Ovary (tissue), 9 donors: Measurements from ENCODE around the gene ENTPD8. TPM values are rescaled to one million over a fixed set of nuclear protein-coding genes. Genes with fewer than 3 reads are reported as not detected.

Experiments
- DNase-seq, 5 donors: peaks; one replicate each; pipeline ENCODE4 v3.0.0-alpha.2; 2019 to 2020
- H3K27ac ChIP-seq, 2 donors: fragments of 200-600 bp; one replicate each; pipeline versions ENCODE4 v1.5.1 to v1.8.0; 2019 to 2022
- H3K27me3 ChIP-seq: fragments of 200-600 bp; one replicate; pipeline ENCODE4 v1.8.0; 2022
- H3K36me3 ChIP-seq: fragments of 200-600 bp; sonication (generic); one replicate; pipeline ENCODE4 v1.5.1; 2019
- H3K4me1 ChIP-seq: one replicate; pipeline ENCODE4 v1.8.1; 2013; ENCODE audit warnings: mild to moderate bottlenecking, moderate library complexity; ENCODE audit not compliant: insufficient read depth
- H3K4me3 ChIP-seq: fragments of 200-600 bp; sonication (generic); one replicate; pipeline ENCODE4 v1.5.1; 2017
- H3K9me3 ChIP-seq, 2 donors: fragments of 200-600 bp in 1 of 2; sonication (generic) in 1 of 2; one replicate each; pipeline versions ENCODE4 v1.5.1 to v1.8.1; 2013 to 2019; ENCODE audit warnings: mild to moderate bottlenecking in 1 of 2, moderate library complexity in 1 of 2
- EP300 ChIP-seq: sonication (generic); formaldehyde crosslinking; IDR thresholded peaks from one replicate; pipeline ENCODE4 v1.6.1; 2017; ENCODE audit warnings: antibody characterized with exemption
- POLR2A ChIP-seq: fragments of 450-650 bp; IDR thresholded peaks from one replicate; pipeline ENCODE4 v1.6.1; 2017; ENCODE audit warnings: antibody characterized with exemption, mild to moderate bottlenecking, moderate library complexity
- WGBS, 3 donors: extraction: QIAGEN DNeasy Blood & Tissue Kit in 1 of 3; methylation state at CpG; one replicate each; pipeline versions ENCODE4 v1.1.5 to v1.1.7; 2013 to 2017; 5-methylcytosine and 5-hydroxymethylcytosine counted together
- intact Hi-C, 4 donors: fragments of 100-400 bp; cut with DNase I; formaldehyde crosslinking; loops; one replicate each; pipeline versions ENCODE4 v1.11.0 to v1.15.1; 2022 to 2023
- polyA plus RNA-seq, 2 donors: library from polyadenylated mRNA; stranded (reverse); fragments of 200-250 nt in 1 of 2; fragments of 350-450 nt in 1 of 2; fragmentation: Illumina TruSeq in 1 of 2; extraction: RNeasy Lipid Tissue Mini Kit (QIAGEN cat#74804) in 1 of 2; gene quantifications; one replicate each; pipeline ENCODE4 v1.2.3, GENCODE V29; 2013 to 2014
- total RNA-seq, 7 donors: library from RNA; depleted of rRNA in 2 of 7; stranded (reverse); fragments of >200 nt in 2 of 7; fragmentation: NEBNext Ultra II Directional in 3 of 7; extraction: Animal tissue kit (Norgen Biotek cat#: 25700) in 3 of 7; gene quantifications; one replicate each; pipeline versions ENCODE4 v1.1.0 to v1.2.4, GENCODE V29; 2016 to 2023
- TF ChIP-seq, protein P1 (sequence below), 3 donors: fragments of 450-650 bp in 2 of 3; fragments of 200-600 bp in 1 of 3; IDR thresholded peaks; one replicate each; pipeline versions ENCODE4 v1.5.1 to v1.8.0; 2016 to 2022; ENCODE audit warnings: antibody characterized with exemption in 3 of 3, mild to moderate bottlenecking in 1 of 3
- donor health status: DM: no; HTN: no; CAD: no; lungs with moderate emphysema.
- donor health status: DM: no; HTN: no; CAD: no.
- donor health status: Bipolar disorder and iron deficiency.
- donor health status: DM: yes; HTN: yes; CAD: no.
- donor health status: DM: no; HTN: no; CAD: no.
- donor health status: DM: yes; HTN: yes; CAD: no.

ENTPD8 gene
- total and polyA plus RNA-seq, 9 donors = 0.10 to 0.57 (median 0.17) TPM; not detected in 3

DNA sequence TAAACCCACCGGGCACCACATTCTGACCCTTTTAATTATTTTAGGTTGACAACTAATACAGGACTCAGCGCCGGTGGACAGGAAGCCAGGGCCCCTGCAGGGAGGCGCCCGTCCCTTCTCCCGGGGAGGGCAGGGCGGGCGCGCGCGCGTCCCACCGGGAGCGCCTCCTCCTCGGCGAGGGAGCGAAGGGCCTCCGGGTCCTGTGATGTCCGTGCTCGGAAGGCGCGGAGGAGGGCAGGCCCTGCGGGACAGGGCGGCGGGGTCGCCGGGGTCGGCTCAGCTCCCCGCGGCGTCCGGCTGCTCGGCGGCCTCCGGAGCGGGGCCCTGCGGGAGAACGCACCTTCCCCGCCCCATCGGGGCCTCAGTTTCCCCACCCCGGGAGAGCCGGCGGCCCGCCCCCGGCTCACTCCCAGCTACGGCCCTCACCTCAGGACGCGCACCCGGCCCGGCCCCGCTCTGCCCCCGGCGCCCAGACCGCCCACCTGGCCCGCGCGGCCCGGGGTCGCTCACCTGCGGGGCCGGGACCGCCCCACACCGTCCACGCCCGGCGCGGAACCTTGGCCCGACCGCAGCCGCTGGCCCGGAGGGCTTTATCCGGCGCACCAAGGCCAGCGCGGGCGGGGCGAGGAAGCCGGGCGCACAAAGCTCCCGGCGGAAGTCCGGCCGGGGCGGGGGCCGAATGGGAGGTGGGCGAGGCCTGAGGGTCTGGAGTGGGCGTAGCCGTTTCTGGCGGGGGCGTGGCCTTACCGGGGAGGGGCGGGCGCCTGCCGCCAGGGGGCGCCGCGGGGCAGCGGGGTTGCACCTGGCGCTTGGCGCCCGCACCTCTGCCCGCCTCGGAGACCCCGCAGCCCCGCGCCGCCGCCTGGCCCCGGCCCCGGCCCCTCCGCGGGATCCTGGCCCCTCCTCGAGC, 18.3 kb downstream of the ENTPD8 start, which contains the start of the genes EXD3 and NOXA1:
EXD3 (minus strand) TSS at position 559 of the 910 bp plus-strand sequence. CDS start 27,805 bp downstream, outside the sequence.
NOXA1 (plus strand) TSS at position 790 of the 910 bp plus-strand sequence. CDS start 137 bp downstream, outside the sequence.
- peak; percentile 95 to 98 (median 97) for DNase-seq
- H3K27ac ChIP-seq = peak within 1 kb of the TSS; percentile 16 to 92
- H3K36me3 ChIP-seq = no peaks in the 10 kb centered on the region
- no peak for TF ChIP-seq EP300
- TF ChIP-seq POLR2A = peak; percentile 63
- TF ChIP-seq, protein P1, sequence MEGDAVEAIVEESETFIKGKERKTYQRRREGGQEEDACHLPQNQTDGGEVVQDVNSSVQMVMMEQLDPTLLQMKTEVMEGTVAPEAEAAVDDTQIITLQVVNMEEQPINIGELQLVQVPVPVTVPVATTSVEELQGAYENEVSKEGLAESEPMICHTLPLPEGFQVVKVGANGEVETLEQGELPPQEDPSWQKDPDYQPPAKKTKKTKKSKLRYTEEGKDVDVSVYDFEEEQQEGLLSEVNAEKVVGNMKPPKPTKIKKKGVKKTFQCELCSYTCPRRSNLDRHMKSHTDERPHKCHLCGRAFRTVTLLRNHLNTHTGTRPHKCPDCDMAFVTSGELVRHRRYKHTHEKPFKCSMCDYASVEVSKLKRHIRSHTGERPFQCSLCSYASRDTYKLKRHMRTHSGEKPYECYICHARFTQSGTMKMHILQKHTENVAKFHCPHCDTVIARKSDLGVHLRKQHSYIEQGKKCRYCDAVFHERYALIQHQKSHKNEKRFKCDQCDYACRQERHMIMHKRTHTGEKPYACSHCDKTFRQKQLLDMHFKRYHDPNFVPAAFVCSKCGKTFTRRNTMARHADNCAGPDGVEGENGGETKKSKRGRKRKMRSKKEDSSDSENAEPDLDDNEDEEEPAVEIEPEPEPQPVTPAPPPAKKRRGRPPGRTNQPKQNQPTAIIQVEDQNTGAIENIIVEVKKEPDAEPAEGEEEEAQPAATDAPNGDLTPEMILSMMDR (IDR thresholded peaks at IDR 0.05) = peak in 2 of 3 donors; percentile 83 to 89
- intact Hi-C loops = loop anchor here in 1 of 4 donors (2.0 kb wide), 1 partner anchor 36 kb away; the partner anchor contains the start of gene NSMF
- peak within 1 kb of the TSS; percentile 89 for H3K4me3 ChIP-seq
- no peaks in the 10 kb centered on the region for H3K4me1 ChIP-seq
- no peaks in the 10 kb centered on the region for H3K27me3 ChIP-seq
- no peaks in the 10 kb centered on the region for H3K9me3 ChIP-seq
- WGBS, 3 donors = 0 to 1% (median 0%) methylated on average over 30 to 112 of the region's 113 CpGs

DNA sequence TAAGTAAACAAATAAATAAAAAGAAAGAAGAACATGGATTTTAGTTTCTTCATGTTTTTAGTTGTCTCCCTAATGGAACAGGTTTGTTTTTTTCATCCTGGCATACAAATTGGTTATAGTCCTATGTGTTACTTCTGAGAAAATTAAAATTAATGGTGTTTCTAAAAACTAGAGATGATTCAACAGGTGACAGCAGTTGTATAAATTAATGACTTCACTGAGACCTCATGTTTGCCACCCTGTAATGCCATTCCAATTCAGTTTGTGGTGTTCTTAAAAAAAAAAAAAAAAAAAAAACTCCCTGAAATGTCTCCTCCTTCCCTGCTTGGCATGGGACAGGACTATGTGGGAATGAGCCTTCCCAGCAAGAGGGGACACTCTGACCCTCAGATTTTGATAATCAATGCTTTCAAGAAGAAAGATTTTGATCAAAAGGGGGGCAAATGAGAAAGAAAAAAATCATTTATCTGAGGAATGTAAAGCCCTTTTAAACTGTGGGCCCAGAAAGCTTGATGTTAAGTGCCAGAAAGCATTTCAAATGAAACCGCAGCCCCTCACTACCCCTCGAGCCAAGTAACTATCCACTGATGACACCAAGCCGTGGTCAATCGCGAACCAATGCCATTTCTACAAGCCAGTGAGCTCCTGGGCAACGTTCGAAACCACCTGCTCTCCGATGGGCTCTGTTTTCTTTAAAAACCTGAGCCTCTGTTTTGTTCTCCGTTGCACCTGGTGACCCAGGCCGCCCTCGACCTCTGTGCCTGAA, 19.1 kb downstream of the ENTPD8 start:
- no peaks in the 10 kb centered on the region for H3K9me3 ChIP-seq
- H3K36me3 ChIP-seq = no peaks in the 10 kb centered on the region
- intact Hi-C loops = loop anchor here in 1 of 4 donors (2.0 kb wide), 1 partner anchor 37 kb away; the partner anchor contains the start of gene NSMF
- 1 to 6% (median 3%) methylated on average over 11 of the region's 11 CpGs for WGBS, 3 donors
- peak overlapping the region in 1 of 2 donors; percentile 65 for H3K27ac ChIP-seq
- H3K4me1 ChIP-seq = no peaks in the 10 kb centered on the region
- peak overlapping the region; percentile 89 for H3K4me3 ChIP-seq
- no peak for DNase-seq
- TF ChIP-seq, protein P1 (IDR thresholded peaks at IDR 0.05) = no peak
- TF ChIP-seq POLR2A = no peak
- TF ChIP-seq EP300 = no peak
- H3K27me3 ChIP-seq = no peaks in the 10 kb centered on the region

DNA sequence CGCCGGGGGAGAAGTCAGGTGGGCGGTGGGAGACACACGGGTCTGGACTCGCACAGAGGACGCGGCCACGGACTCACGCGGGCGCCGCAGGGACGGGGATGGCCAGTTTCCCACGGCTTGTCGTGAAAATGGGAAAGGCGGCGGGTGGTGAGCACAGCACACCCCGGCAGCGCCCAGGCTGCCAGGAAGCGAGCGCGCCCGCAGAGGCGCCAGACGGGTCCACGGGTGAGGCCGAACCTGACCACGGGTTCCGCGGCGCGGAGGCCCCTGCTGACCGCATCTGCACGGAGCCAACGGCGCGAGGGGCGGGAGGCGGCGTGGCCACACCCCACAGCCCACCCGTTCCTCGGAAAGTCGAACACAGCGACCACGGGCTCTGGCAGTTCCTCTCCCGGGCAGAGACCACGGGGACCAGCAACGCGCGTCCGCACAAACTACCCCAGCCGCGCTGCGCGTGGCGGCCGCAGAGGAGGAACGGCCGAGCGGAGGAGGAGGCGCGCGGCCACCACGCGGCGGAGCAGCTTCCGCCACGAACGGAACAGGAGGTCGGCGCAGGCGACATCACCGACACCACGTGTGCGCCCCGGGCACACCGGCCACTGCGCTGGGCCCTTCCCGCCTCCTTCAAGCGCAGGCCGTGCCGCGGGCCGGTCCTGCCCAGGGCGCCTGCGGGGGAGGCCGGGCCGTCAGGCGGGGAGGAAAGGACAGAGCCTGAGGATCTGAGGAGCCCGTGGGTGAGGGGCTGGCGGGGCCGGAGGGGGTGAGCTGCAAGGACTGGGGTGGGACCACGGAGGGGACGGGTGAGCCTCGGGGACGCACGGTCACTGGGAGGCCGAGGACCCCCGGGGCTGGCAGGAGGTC, 23.8 kb downstream of the ENTPD8 start:
- DNase-seq = peak in 3 of 5 donors; percentile 34 to 48 (median 47)
- no peak overlapping the region for H3K4me3 ChIP-seq
- TF ChIP-seq EP300 (no peak), POLR2A (no peak)
- TF ChIP-seq, protein P1 (IDR thresholded peaks at IDR 0.05) = no peak
- peaks cover 7% of the 10 kb centered on the region for H3K4me1 ChIP-seq
- H3K9me3 ChIP-seq = no peaks in the 10 kb centered on the region
- WGBS, 3 donors = 74 to 92% (median 86%) methylated on average over 99 of the region's 99 CpGs
- no peaks in the 10 kb centered on the region for H3K27me3 ChIP-seq
- intact Hi-C loops = no loop called here
- H3K27ac ChIP-seq = no peak overlapping the region
- no peaks in the 10 kb centered on the region for H3K36me3 ChIP-seq
